HG02798 (cell line): Measurements from ENCODE around the gene FRS3.
A peak's percentile ranks its signal among the peaks of the same experiment; 100 is the strongest.

ENCODE experiments used
- ATAC-seq: cut with Tn5 transposase; IDR thresholded peaks from one replicate; pipeline ENCODE4 v1.9.1; 2021; ENCODE audit warnings: mild to moderate bottlenecking; ENCODE audit not compliant: unreplicated experiment, poor library complexity

Gene FRS3

GRCh38 chr6:41791984-41792383 lies 12.3 kb upstream of the FRS3 start:
- ATAC-seq, result no peak

- ATAC-seq, result no peak
Observed at GRCh38 chr6:41791305-41791704, 11.6 kb upstream of the FRS3 start.

- ATAC-seq, result no peak
Observed at GRCh38 chr6:41790045-41790444, 10.3 kb upstream of the FRS3 start.

- ATAC-seq, result no peak
Observed at GRCh38 chr6:41789390-41789724, 9.7 kb upstream of the FRS3 start.

GRCh38 chr6:41787219-41787917 lies 7.7 kb upstream of the FRS3 start, which contains the start of gene TOMM6:
TOMM6 (plus strand) TSS chr6:41787694; CDS start chr6:41787698, 4 bp downstream.
- peak; percentile 86 for ATAC-seq

GRCh38 chr6:41786451-41787218 lies 6.9 kb upstream of the FRS3 start:
- peak; percentile 72 for ATAC-seq

GRCh38 chr6:41785689-41786450 lies 6.2 kb upstream of the FRS3 start:
- ATAC-seq, result no peak

- ATAC-seq, result no peak
Observed at GRCh38 chr6:41785254-41785653, 5.6 kb upstream of the FRS3 start.

GRCh38 chr6:41784581-41785171 lies 5.0 kb upstream of the FRS3 start:
- ATAC-seq, result no peak

GRCh38 chr6:41783106-41783780 lies 3.5 kb upstream of the FRS3 start:
- no peak for ATAC-seq

- no peak for ATAC-seq
Observed at GRCh38 chr6:41781366-41781730, 1.6 kb upstream of the FRS3 start.

- ATAC-seq, result no peak
Observed at GRCh38 chr6:41780551-41781365, 1.1 kb upstream of the FRS3 start, which contains the start of gene PRICKLE4. PRICKLE4 (plus strand) TSS chr6:41780782; CDS start chr6:41783474, 2,692 bp downstream.

- no peak for ATAC-seq
Observed at GRCh38 chr6:41779336-41779735, 364 bp downstream of the FRS3 start.

GRCh38 chr6:41778895-41779294 lies 805 bp downstream of the FRS3 start:
- ATAC-seq, result no peak

GRCh38 chr6:41777551-41778285 lies 2.0 kb downstream of the FRS3 start:
- no peak for ATAC-seq

GRCh38 chr6:41775293-41775882 lies 4.3 kb downstream of the FRS3 start:
- no peak for ATAC-seq

- ATAC-seq, result no peak
Observed at GRCh38 chr6:41774841-41775240, 4.9 kb downstream of the FRS3 start.
